ENCODE measurements around the gene CCNL2. TPM values are rescaled to one million over a fixed set of nuclear protein-coding genes. Genes with fewer than 3 reads are reported as not detected.
A peak's percentile ranks its signal among the peaks of the same experiment; 100 is the strongest.

The CCNL2 gene
- total RNA-seq, 4 donors from 2014 or later: 31.6 to 248 (median 127) TPM

GRCh38 chr1:1377540-1378205, 21.5 kb downstream of the CCNL2 start:
- Histone ChIP-seq H3K27ac (no peak overlapping the region), H3K9me3 (no peaks in the 10 kb centered on the region), H3K27me3 (no peaks in the 10 kb centered on the region), H3K4me1 (peaks cover 0 to 29% (median 17%) of the 10 kb centered on the region in 3 donors), H3K36me3 (peaks cover 0 to 29% of the 10 kb centered on the region in 2 donors), H3K4me3 (no peak overlapping the region)
- WGBS, 2 donors (ENCODE audit: low coverage in 1 of 2): 91 to 94% methylated on average over 13 to 16 of the region's 16 CpGs
- ATAC-seq: no peak
- TF ChIP-seq POLR2A (IDR thresholded peaks at IDR 0.05) (no peak), POLR2AphosphoS5 (IDR thresholded peaks at IDR 0.05) (no peak), EP300 (IDR thresholded peaks at IDR 0.05) (no peak), CTCF (IDR thresholded peaks at IDR 0.05) (no peak)

DNA sequence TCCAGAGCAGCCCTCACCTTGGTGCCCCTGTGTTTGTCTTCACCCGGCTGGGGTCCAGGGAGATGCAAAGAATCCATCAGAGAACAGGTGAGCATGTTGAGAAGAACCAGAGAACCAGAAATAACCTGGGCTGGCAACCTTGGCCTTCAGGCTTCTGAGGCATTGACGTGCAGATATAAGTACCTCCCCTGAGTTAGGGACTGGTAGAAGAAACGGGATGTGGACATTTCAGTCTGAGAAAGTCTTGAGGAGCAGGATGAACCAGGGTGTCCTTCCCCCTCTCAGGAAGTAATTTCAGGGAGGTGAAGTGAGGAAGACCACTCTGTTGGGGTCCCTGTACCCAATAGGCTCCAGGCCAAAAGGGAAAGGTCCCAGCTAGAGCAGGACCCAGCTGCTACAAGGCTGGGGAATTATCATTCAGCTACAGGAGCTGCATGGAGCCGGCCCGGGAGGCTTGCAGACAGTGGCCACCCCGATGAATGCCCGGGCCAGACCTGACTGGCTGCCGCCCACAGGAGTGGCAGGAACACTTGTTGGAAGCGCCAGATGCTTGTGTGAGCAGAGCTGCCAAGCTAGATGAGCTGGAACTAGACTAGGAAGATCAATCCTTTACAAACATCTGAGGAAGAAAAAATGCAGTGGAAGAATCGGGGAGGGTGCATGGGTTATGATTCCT, 22.4 kb downstream of the CCNL2 start:
- Histone ChIP-seq H3K9me3 (no peaks in the 10 kb centered on the region), H3K27ac (peak overlapping the region in 2 of 4 donors; percentile 95 to 97), H3K4me3 (no peak overlapping the region), H3K36me3 (peaks cover 0 to 29% of the 10 kb centered on the region in 2 donors), H3K4me1 (peaks cover 0 to 38% (median 25%) of the 10 kb centered on the region in 3 donors), H3K27me3 (no peaks in the 10 kb centered on the region)
- TF ChIP-seq CTCF (IDR thresholded peaks at IDR 0.05) (no peak), EP300 (IDR thresholded peaks at IDR 0.05) (no peak), POLR2A (IDR thresholded peaks at IDR 0.05) (no peak), POLR2AphosphoS5 (IDR thresholded peaks at IDR 0.05) (no peak)
- WGBS, 2 donors (ENCODE audit: low coverage in 1 of 2): 70 to 83% methylated on average over 1 to 4 of the region's 10 CpGs
- no peak for ATAC-seq

DNA sequence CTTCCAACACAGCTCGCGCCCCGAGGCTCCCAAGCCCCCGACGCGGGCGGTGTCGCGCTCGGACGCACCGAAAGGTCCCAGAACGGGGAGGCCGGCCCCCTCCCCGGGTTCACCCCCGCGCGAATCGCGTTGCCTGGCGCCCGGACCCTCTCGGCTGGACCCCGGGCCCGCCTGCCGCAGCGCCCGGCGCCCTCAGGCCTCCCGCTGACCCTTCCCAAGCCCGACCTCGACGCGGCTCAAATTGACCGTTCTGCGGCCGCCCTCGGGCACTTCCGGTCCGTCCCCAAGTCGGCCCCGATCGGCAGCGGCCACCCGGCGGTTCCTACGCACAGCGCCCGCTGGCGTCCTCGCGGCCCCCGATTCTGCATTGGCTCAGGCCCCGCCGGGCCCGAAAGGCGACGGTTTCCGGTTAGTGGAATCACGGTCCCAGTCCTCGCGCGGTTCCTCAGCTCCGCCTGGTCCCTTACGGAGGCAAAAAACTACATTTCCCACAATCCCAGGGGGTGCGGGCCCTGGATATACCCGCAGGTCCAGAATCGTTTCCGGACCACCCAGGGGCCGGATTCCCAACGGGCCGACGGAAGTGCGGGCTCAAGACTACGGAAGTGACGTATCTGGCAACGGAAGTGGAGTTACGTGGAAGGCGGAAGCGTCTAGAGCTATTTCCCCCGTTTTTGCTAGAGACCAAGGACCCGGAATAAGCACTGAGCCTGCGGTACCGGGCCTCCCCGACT, 24.0 kb downstream of the CCNL2 start, which contains the start of gene AURKAIP1:
AURKAIP1 (minus strand) TSS at position 279 of the 734 bp plus-strand sequence. CDS start 451 bp downstream, outside the sequence.
- Histone ChIP-seq H3K36me3 (peaks cover 0 to 17% of the 10 kb centered on the region in 2 donors), H3K9me3 (no peaks in the 10 kb centered on the region), H3K4me1 (peaks cover 0 to 43% (median 27%) of the 10 kb centered on the region in 3 donors), H3K27me3 (no peaks in the 10 kb centered on the region), H3K27ac (peak within 1 kb of the TSS; percentile 85 to 99 (median 96)), H3K4me3 (peak within 1 kb of the TSS; percentile 73 to 99)
- peak; percentile 97 for ATAC-seq
- 0 to 1% methylated on average over 14 to 15 of the region's 85 CpGs for WGBS, 2 donors (ENCODE audit: low coverage in 1 of 2)
- TF ChIP-seq CTCF (IDR thresholded peaks at IDR 0.05) (peak in 3 of 4 experiments; percentile 40 to 62 (median 56)), POLR2A (IDR thresholded peaks at IDR 0.05) (peak; percentile 70 to 71), EP300 (IDR thresholded peaks at IDR 0.05) (no peak), POLR2AphosphoS5 (IDR thresholded peaks at IDR 0.05) (peak; percentile 81)

GRCh38 chr1:1374589-1374928, 24.6 kb downstream of the CCNL2 start:
- Histone ChIP-seq H3K36me3 (peaks cover 0 to 17% of the 10 kb centered on the region in 2 donors), H3K27me3 (no peaks in the 10 kb centered on the region), H3K4me3 (peak overlapping the region; percentile 73 to 99), H3K4me1 (peaks cover 0 to 43% (median 27%) of the 10 kb centered on the region in 3 donors), H3K9me3 (no peaks in the 10 kb centered on the region), H3K27ac (peak overlapping the region; percentile 85 to 99 (median 96))
- TF ChIP-seq EP300 (IDR thresholded peaks at IDR 0.05) (no peak), CTCF (IDR thresholded peaks at IDR 0.05) (no peak), POLR2A (IDR thresholded peaks at IDR 0.05) (no peak), POLR2AphosphoS5 (IDR thresholded peaks at IDR 0.05) (no peak)
- ATAC-seq: no peak
- whole genome bisulfite sequencing, 2 donors (ENCODE audit: low coverage in 1 of 2): no CpG with 5 or more reads among the region's 24 CpGs

Measured in gastroesophageal sphincter (tissue), 4 donors.